ENCODE results near the gene ZGPAT.

DNA sequence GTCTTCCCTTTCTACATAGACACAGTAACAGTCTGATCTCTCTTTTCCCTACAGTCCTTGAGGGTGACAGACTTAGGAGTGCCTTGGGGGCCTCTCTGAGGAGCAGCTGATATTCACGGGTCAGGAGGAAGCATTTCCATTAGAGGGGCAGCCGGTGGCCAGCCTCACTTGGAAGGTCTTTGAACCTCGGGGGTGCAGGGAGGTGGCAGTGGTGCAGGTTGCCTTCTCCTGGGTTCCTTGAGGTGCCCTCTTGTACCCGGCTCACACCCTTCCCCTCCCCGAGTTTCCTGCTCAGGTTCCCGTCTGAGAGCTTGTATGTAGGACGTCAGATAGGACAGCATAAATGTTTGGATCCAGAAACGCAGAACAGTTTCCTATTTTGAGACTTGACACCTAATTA lies 47.2 kb upstream of the ZGPAT start:
- TF ChIP-seq FOS (IDR thresholded peaks at IDR 0.05; ENCODE audit: borderline replicate concordance, insufficient read depth, low read length) = no peak
- TF ChIP-seq, protein P1, sequence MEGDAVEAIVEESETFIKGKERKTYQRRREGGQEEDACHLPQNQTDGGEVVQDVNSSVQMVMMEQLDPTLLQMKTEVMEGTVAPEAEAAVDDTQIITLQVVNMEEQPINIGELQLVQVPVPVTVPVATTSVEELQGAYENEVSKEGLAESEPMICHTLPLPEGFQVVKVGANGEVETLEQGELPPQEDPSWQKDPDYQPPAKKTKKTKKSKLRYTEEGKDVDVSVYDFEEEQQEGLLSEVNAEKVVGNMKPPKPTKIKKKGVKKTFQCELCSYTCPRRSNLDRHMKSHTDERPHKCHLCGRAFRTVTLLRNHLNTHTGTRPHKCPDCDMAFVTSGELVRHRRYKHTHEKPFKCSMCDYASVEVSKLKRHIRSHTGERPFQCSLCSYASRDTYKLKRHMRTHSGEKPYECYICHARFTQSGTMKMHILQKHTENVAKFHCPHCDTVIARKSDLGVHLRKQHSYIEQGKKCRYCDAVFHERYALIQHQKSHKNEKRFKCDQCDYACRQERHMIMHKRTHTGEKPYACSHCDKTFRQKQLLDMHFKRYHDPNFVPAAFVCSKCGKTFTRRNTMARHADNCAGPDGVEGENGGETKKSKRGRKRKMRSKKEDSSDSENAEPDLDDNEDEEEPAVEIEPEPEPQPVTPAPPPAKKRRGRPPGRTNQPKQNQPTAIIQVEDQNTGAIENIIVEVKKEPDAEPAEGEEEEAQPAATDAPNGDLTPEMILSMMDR (IDR thresholded peaks at IDR 0.05; ENCODE audit: extremely low read depth in 1 of 2, insufficient read depth in 1 of 2, low read depth in 1 of 2, low read length in 2 of 2) = no peak
